Smooth muscle cell (in vitro differentiated cells): ENCODE measurements around the gene ADGRL4. TPM values are rescaled to one million over a fixed set of nuclear protein-coding genes. Genes with fewer than 3 reads are reported as not detected.

Source experiments
- DNase-seq: peaks from one replicate; lab custom pipeline; 2025; ENCODE audit not compliant: unreplicated experiment; lab: John Stamatoyannopoulos, UW
- H2AFZ ChIP-seq: fragments of 200-600 bp; sonication (generic); 2 replicates; pipeline ENCODE4 v1.6.0; 2016; ENCODE audit warnings: antibody characterized with exemption, low read depth, mild to moderate bottlenecking
- H3F3A ChIP-seq: fragments of 200-600 bp; sonication (generic); 2 replicates; pipeline ENCODE4 v1.6.0; 2017; ENCODE audit warnings: antibody characterized with exemption, low read depth
- H3K27ac ChIP-seq: fragments of 200-600 bp; sonication (generic); 2 replicates; pipeline ENCODE4 v1.5.1; 2016; ENCODE audit warnings: low read depth, mild to moderate bottlenecking
- H3K27me3 ChIP-seq: fragments of 200-600 bp; sonication (generic); 2 replicates; pipeline ENCODE4 v1.6.1; 2016; ENCODE audit warnings: low read depth, mild to moderate bottlenecking
- H3K36me3 ChIP-seq: fragments of 200-600 bp; sonication (generic); 2 replicates; pipeline ENCODE4 v1.5.1; 2016; ENCODE audit warnings: low read depth
- H3K4me1 ChIP-seq: fragments of 200-600 bp; sonication (generic); 2 replicates; pipeline ENCODE4 v1.5.1; 2016; ENCODE audit warnings: low read depth
- H3K4me2 ChIP-seq: fragments of 200-600 bp; sonication (generic); 2 replicates; pipeline ENCODE4 v1.6.0; 2016; ENCODE audit warnings: mild to moderate bottlenecking
- H3K4me3 ChIP-seq: fragments of 200-600 bp; sonication (generic); 2 replicates; pipeline ENCODE4 v1.5.1; 2016; ENCODE audit warnings: mild to moderate bottlenecking
- H3K79me2 ChIP-seq: fragments of 200-600 bp; sonication (generic); 2 replicates; pipeline ENCODE4 v1.6.0; 2016; ENCODE audit warnings: low read depth, mild to moderate bottlenecking
- H3K9ac ChIP-seq: fragments of 200-600 bp; sonication (generic); 2 replicates; pipeline ENCODE4 v1.6.0; 2016; ENCODE audit warnings: low read depth
- H3K9me3 ChIP-seq: fragments of 200-600 bp; sonication (generic); replicated peaks from 2 replicates; pipeline ENCODE4 v1.5.1; 2016; ENCODE audit warnings: low read depth
- H4K20me1 ChIP-seq: fragments of 200-600 bp; sonication (generic); 2 replicates; pipeline ENCODE4 v1.6.0; 2016; ENCODE audit warnings: low read depth
- CTCF ChIP-seq: fragments of 200-600 bp; sonication (generic); IDR thresholded peaks from 2 replicates; pipeline ENCODE4 v1.5.1; 2017; ENCODE audit warnings: borderline replicate concordance, mild to moderate bottlenecking, antibody characterized with exemption; ENCODE audit not compliant: insufficient read depth, poor library complexity, severe bottlenecking
- WGBS: methylation state at CpG from one replicate; pipeline ENCODE4 v1.1.7; 2016; ENCODE audit warnings: low lambda C conversion rate; 5-methylcytosine and 5-hydroxymethylcytosine counted together
- polyA plus RNA-seq: library from polyadenylated mRNA; unstranded; fragments of >200 nt; fragmentation: Nextera tagmentation; extraction: Ambion mirVana; gene quantifications from 2 replicates; pipeline ENCODE4 v1.2.1, GENCODE V29; 2016
- total RNA-seq: library from RNA; depleted of rRNA; stranded (reverse); fragments of >200 nt; gene quantifications from 2 replicates; pipeline ENCODE4 v1.2.3, GENCODE V29; 2014

The ADGRL4 gene
- total RNA-seq (2.8 and 3.1 TPM in 2 replicates), polyA plus RNA-seq (0.54 and 2.7 TPM in 2 replicates)

GRCh38 chr1:79006564-79006963, at the start of gene ADGRL4:
TSS of gene ADGRL4 (minus strand) at chr1:79006730. CDS start at chr1:79006654, 76 bp downstream.
- 2% methylated on average over 17 of the region's 35 CpGs for WGBS
- no peaks in the 10 kb centered on the region for H3K79me2 ChIP-seq
- H4K20me1 ChIP-seq: no peaks in the 10 kb centered on the region
- H3F3A ChIP-seq: no peaks in the 10 kb centered on the region
- H3K36me3 ChIP-seq: no peaks in the 10 kb centered on the region
- no peak within 1 kb of the TSS for H3K27ac ChIP-seq
- TF ChIP-seq CTCF: no peak
- H3K9me3 ChIP-seq: no peaks in the 10 kb centered on the region
- peak within 1 kb of the TSS; percentile 41 for H3K9ac ChIP-seq
- H2AFZ ChIP-seq: peak within 1 kb of the TSS; percentile 98
- DNase-seq: no peak
- H3K4me2 ChIP-seq: peak within 1 kb of the TSS; percentile 92
- H3K27me3 ChIP-seq: no peaks in the 10 kb centered on the region
- peak within 1 kb of the TSS; percentile 54 for H3K4me3 ChIP-seq
- peaks cover 10% of the 10 kb centered on the region for H3K4me1 ChIP-seq

- no peak overlapping the region for H3K4me3 ChIP-seq
- H3K9me3 ChIP-seq: peaks cover 3% of the 10 kb centered on the region
- no peaks in the 10 kb centered on the region for H3F3A ChIP-seq
- H3K4me1 ChIP-seq: no peaks in the 10 kb centered on the region
- no peak for TF ChIP-seq CTCF
- H3K36me3 ChIP-seq: no peaks in the 10 kb centered on the region
- H3K79me2 ChIP-seq: no peaks in the 10 kb centered on the region
- no peak overlapping the region for H3K4me2 ChIP-seq
- DNase-seq: no peak
- H3K27me3 ChIP-seq: no peaks in the 10 kb centered on the region
- no peak overlapping the region for H3K27ac ChIP-seq
- WGBS: 88% methylated on average over 15 of the region's 15 CpGs
- no peak overlapping the region for H3K9ac ChIP-seq
- no peaks in the 10 kb centered on the region for H4K20me1 ChIP-seq
- no peak overlapping the region for H2AFZ ChIP-seq
Observed at GRCh38 chr1:79055856-79056255, 49.3 kb upstream of the ADGRL4 start.

- no peak for DNase-seq
- TF ChIP-seq CTCF: no peak
- H3K4me1 ChIP-seq: no peaks in the 10 kb centered on the region
- H2AFZ ChIP-seq: no peak overlapping the region
- no peaks in the 10 kb centered on the region for H3K79me2 ChIP-seq
- no peaks in the 10 kb centered on the region for H3F3A ChIP-seq
- no peaks in the 10 kb centered on the region for H4K20me1 ChIP-seq
- H3K27ac ChIP-seq: no peak overlapping the region
- no peak overlapping the region for H3K4me3 ChIP-seq
- no peaks in the 10 kb centered on the region for H3K36me3 ChIP-seq
- no peak overlapping the region for H3K9ac ChIP-seq
- H3K27me3 ChIP-seq: no peaks in the 10 kb centered on the region
- no peak overlapping the region for H3K4me2 ChIP-seq
- 86% methylated on average over 4 of the region's 4 CpGs for WGBS
- H3K9me3 ChIP-seq: no peaks in the 10 kb centered on the region
Observed at GRCh38 chr1:79052829-79053449, 46.4 kb upstream of the ADGRL4 start.
